LNCAP (cell line): ENCODE results near the gene POU2F2.

Experiments used
- TF ChIP-seq, protein P1 (sequence below): fragments of 450-650 bp; IDR thresholded peaks from 2 replicates; pipeline ENCODE4 v1.5.1; 2017; ENCODE audit warnings: mild to moderate bottlenecking

POU2F2 gene

DNA sequence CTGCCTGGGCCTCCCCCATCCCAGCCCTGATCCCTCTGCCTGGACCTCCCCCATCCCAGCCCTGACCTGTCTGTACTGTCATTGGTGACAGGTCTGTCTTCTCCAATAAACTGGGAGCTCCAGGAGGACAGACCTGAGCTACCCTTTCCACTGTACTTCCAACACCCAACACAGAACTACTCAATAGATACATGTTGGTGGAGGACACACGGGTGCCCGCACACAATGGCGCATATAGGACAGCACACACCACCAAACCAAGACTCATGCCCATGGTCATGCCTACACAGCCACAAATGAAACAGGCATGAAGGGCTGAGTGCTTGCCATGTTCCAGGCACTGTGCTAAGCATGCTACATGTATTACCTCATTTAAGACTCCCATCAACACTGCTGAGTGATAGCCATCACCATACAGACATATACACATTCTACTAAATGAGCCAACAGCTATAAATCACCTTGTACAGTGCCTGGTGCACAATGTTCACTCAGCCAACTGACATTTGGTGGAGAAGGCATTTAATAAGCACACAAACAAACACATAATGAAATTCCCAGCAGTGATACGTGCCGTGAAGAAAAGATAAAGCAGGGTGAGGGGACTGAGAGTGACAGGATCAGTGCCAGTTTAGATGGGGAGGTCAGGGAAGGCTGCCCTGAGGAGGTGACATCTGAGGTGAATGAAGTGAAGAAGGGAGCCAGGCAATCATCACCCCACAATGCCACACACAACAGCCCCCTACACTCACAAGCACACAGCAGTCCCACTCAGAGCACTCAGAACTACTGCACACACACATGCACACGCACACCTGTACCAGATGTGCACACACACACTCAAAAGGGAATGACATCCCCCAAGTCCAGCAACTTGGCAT is 857 bp downstream of the POU2F2 start:
- TF ChIP-seq, protein P1, sequence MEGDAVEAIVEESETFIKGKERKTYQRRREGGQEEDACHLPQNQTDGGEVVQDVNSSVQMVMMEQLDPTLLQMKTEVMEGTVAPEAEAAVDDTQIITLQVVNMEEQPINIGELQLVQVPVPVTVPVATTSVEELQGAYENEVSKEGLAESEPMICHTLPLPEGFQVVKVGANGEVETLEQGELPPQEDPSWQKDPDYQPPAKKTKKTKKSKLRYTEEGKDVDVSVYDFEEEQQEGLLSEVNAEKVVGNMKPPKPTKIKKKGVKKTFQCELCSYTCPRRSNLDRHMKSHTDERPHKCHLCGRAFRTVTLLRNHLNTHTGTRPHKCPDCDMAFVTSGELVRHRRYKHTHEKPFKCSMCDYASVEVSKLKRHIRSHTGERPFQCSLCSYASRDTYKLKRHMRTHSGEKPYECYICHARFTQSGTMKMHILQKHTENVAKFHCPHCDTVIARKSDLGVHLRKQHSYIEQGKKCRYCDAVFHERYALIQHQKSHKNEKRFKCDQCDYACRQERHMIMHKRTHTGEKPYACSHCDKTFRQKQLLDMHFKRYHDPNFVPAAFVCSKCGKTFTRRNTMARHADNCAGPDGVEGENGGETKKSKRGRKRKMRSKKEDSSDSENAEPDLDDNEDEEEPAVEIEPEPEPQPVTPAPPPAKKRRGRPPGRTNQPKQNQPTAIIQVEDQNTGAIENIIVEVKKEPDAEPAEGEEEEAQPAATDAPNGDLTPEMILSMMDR = no peak

DNA sequence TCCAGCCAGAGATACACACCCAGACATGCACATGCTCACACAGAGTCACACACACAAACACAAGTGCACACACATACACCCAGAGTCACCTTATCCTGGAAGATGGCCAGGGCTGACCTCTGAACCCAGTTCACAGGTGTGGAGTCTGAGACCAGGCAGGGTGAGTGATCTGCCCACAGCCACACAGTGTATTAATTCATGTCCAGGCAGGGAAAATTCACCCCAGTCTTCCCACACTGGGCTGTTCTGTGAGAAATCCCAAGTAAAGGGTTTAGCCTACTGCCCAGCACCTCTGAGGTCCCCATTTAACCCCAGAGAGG is 2.0 kb downstream of the POU2F2 start:
- TF ChIP-seq, protein P1 = no peak

DNA sequence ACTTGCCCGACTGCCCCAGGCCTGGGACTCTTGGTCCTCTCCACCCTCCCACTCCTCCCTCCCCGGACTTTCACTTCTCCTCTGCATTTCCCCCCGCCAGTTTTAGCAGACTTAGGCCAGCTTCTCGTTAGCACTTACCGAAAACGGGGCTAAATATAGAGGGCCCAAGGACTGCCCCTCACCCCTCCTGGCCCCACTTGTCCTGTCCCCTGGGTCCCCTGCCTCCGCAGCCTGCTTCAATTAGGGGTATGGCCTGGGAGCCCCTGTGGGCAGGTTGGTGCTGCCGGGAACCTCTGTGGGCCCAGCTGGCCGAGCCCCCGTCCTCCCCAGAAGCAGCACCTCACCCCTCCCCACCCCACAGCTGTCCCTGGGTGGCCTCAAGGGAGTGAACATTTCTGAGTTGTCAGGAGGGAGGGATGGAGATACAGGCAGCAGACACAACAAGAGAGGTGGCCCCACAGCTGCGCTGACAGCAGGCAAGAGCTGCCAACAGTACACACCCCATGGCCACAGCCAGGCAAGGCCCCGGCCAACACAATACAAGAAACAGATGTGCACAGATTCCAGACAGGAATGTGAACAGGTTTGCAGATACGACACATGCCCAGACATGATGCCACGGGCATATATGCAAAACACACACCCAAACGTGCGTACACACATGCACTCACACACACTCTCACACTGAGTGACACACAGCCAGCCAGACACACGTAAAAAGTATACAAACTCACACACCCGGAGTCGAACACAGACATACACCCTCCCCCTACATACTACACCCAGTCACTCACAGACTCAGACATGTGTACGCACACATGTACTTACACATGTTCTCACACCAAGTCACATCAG is 2.6 kb downstream of the POU2F2 start:
- TF ChIP-seq, protein P1 = no peak

DNA sequence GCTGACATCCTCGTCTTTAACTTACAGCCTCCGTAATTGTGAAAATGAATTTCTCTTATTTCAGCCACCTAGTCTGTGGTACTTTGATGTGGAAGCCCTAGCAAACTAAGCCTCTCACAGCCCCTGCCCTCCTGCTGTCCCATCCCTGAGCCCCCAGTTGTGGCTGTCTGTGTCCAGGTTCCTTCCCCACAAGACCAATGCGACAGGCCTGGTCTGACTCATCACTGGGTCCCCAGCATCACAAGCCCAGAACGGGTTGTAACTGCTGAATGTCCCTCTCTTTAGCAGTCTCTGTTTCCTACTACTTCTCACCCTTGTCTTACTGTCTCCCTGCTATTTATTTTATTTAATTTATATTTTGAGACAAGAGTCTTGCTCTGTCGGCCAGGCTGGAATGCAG is 5.7 kb downstream of the POU2F2 start:
- TF ChIP-seq, protein P1 = no peak

DNA sequence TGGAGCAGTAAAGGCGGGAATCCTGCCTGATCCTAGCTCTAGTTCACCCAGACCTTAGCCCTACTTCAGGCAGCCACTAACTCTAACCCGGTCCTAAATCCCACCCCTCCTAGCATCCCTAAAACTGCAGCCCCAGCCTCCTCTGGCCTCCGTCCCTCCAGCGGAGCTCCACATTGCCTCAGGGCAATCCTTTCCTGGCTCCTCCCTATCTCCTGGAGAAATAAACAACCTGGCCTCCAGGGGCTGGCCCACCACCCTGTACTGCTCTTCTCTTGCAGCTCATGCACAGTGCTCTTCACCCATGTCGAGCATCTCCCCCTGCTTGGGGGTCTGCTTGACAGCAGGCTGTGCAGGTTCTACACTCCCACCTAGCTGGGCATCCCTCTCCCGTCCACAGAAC is 6.7 kb downstream of the POU2F2 start:
- TF ChIP-seq, protein P1 = no peak

DNA sequence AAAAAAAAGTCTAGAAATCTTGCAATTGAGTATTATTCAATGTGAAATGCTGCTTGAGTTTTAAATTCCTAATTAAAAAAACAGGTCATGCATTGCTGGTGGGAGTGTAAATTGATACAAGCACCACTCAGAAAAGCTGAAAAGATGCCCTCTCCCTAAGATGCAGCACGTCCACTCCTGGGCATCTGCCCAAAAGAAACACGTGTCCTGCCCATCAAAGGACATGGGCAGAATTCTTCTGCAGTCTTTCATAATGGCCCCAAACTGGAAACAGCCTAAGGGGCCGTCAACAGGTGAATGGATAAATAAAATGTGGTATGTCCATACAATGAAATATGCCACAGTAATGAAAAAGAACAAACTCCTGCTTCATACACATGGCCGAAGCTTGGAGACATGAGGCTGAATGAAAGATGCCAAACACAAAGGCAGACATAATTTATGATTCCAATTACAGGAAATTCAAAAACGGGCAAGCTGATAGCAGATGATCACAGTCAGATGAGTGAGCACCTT is 7.8 kb downstream of the POU2F2 start:
- TF ChIP-seq, protein P1 = no peak

DNA sequence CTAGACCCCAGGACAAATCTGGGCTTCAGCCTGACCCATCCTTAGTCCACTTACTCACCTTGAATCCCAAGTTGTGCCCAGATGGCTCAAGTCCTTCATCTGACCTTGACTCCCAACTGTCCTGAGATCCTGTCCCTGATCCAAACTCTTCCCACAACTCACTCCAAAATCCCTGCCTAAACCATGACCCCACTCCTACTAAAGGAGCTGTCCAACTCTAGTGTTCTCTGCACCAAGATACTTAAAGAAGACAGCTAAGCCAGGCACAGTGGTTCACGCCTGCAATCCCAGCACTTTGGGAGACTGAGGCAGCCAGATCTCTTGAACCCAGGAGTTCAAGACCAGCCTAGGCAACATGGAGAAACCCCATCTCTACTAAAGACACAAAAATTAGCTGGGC is 8.5 kb downstream of the POU2F2 start:
- TF ChIP-seq, protein P1 = no peak
